Erythroblast (primary cell): Measurements from ENCODE around the gene INO80.
A peak's percentile ranks its signal among the peaks of the same experiment; 100 is the strongest.

Experiments used
- DNase-seq, 2 experiments: peaks; one replicate each; lab custom pipeline; 2025; lab: John Stamatoyannopoulos, UW
- GATA1 ChIP-seq: IDR thresholded peaks from 2 replicates; pipeline ENCODE4 v1.6.1; 2011; ENCODE audit warnings: low read depth, mild to moderate bottlenecking, control low read depth, low read length, moderate library complexity
- POLR2A ChIP-seq: IDR thresholded peaks from 2 replicates; pipeline ENCODE4 v1.6.1; 2011; ENCODE audit warnings: mild to moderate bottlenecking, low read length

Gene INO80

DNA sequence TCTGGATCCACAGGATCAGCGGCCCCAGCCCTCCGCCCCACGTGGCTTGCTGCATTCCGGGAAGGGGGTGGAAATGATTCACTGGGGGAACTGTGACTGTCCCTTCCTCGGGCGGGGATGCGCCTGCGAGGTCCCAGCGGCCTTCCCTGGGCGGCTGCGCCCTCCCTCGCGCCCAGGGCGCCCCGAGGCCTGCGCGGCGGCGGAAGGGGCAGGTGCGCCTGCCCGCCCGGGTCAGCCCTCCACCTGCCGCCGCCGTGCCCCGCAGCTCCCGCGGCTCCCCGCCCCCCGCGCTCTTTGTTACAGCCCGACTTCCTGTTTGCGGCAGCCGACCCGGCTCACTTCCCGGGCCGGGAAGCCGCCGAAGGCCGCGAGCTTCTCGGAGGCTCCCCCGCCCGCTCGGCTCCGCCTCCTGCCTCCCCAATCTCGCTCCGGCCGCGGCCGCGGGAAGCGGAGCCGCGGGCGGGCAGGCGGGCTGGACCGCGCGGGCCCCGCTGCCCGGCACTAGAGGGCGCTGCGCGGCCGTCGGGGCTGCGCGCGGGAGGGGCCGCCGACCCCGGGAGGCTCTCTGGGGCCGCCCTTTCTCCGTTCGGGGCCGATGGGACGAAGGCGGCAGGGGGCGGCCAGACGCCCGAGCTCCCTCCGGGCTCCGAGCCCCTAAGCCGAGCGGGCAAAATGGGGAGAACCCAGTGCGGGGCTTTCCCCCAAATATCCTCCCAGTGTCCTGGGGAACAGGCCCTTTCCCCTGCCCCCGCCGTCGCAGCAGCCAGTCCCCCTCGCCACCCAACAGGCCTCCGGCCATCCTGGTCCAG, 174.3 kb downstream of the INO80 start:
- no peak for TF ChIP-seq POLR2A

DNA sequence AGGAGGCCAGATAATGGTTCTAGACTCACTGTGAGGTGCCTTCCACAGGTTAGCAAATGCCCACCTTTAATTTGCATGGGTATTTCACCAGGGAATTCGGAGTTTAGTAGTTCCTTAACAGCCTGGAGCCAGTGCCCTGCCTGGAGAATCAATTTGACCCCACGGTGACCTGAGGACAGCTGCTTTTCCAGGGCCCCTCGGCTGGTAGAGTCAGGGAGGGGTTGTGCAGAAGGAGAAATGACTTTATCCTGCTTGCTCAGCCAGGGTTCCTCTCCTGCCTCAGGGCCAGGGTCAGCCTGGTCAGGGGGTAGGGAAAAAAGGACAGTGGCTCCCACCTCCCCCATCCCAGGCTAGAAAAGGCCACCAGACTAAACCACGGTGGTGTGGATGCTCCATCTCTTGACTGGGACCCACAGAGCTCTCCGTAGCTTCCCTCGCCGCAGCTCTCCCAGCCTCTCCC, 175.0 kb downstream of the INO80 start:
- no peak for TF ChIP-seq POLR2A
- TF ChIP-seq GATA1, result no peak
- no peak for DNase-seq

More for the DNA sequence above, 174.3 kb downstream of the INO80 start:
- DNase-seq, result peak; percentile 67 to 83

GRCh38 chr15:40940296-40940801, 175.7 kb downstream of the INO80 start:
- TF ChIP-seq POLR2A (no peak), GATA1 (no peak)
- no peak for DNase-seq

DNA sequence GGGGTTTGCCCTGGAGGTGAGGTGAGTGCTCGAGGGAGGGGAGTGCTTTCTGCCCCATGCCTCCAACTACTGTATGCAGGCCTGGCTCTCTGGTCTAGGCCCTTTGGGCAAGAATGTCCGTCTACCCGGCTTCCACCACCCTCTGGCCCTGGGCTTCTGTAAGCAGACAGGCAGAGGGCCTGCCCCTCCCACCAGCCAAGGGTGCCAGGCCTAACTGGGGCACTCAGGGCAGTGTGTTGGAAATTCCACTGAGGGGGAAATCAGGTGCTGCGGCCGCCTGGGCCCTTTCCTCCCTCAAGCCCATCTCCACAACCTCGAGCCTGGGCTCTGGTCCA, 177.6 kb downstream of the INO80 start:
- TF ChIP-seq GATA1, result no peak
- TF ChIP-seq POLR2A, result no peak
- no peak for DNase-seq

GRCh38 chr15:40937762-40938535, 178.1 kb downstream of the INO80 start:
- TF ChIP-seq POLR2A, result no peak
- no peak for TF ChIP-seq GATA1
- no peak for DNase-seq

DNA sequence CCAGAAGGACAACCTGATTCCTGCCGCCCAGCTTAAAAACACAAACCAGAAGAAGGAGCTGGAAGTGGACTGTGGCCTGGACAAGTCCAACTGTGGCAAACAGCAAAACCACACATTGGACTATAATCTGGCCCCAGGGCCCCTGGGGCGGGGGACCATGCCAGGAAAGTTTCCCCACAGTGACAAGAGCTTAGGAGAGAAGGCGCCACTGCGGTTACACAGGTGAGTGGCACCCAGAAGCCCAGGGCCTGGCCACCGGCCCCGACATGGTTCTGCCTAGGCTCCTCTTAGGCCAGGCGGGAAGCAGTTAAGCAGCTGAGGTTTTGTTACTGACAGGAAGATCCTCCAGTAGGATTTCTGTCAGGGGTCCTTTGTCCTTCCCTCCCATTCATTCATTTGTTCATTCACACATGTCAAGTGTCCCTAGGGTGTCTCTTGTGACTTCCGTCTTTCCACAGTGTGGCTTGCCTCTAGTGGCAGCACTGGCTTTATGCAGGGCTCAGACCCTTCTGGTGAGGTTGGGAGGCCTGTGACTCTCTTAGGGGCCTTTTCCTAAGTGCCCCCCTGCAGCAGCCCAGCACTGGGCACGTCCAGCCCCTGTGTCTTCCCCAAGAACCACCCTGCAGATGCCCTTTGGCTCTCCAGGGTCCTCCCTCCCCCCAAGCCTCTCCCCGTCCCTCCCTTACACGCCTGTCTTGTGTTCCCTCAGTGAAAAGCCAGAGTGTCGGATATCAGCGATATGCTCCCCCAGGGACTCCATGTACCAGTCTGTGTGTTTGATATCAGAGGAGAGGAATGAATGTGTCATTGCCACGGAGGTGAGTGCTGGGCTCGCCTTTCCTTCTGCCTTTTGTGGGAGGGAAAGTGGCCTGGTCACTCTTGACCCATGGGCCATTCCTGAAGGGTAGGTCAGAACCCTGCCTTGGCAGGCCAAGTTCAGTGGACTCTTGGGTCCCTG, 179.1 kb downstream of the INO80 start:
- DNase-seq, result no peak
- TF ChIP-seq GATA1 (no peak), POLR2A (no peak)

- TF ChIP-seq GATA1 (no peak), POLR2A (no peak)
These were observed 179.8 kb downstream of the INO80 start for GRCh38 chr15:40936234-40936708.

DNA sequence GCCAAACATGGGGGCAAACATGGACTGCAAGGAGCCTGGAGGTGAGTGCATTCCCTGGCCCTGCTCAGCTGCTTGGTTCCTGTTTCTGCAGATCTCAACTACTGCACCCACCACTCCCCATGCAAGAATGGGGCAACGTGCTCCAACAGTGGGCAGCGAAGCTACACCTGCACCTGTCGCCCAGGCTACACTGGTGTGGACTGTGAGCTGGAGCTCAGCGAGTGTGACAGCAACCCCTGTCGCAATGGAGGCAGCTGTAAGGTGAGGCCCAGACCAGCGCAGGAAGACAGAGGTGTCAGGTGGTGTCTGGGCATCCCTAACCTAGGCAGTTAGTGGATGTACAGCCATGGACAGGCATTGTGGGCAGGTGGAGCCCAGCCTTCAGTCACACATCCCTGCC, 181.6 kb downstream of the INO80 start:
- DNase-seq, result no peak
- TF ChIP-seq GATA1, result no peak
- no peak for TF ChIP-seq POLR2A

More at GRCh38 chr15:40936234-40936708, 179.8 kb downstream of the INO80 start:
- DNase-seq, result no peak

DNA sequence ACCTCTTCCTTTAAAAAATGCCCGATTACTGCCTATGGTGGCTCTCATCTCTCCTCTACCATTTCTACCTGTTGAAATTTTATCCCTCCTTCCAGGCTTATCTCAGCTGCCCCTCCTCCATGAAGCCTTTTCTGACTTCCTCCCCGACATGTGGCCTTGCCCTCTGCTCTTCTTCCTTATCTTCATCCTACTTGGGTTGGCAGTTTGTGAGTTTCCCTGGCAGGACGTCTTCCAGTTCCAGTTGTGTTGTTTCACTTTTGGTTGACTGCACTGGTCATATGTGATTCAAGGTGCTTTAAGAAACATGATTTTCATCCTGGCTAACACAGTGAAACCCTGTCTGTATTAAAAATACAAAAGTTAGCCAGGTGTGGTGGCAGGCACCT, 182.6 kb downstream of the INO80 start:
- TF ChIP-seq GATA1 (no peak), POLR2A (no peak)
- no peak for DNase-seq

DNA sequence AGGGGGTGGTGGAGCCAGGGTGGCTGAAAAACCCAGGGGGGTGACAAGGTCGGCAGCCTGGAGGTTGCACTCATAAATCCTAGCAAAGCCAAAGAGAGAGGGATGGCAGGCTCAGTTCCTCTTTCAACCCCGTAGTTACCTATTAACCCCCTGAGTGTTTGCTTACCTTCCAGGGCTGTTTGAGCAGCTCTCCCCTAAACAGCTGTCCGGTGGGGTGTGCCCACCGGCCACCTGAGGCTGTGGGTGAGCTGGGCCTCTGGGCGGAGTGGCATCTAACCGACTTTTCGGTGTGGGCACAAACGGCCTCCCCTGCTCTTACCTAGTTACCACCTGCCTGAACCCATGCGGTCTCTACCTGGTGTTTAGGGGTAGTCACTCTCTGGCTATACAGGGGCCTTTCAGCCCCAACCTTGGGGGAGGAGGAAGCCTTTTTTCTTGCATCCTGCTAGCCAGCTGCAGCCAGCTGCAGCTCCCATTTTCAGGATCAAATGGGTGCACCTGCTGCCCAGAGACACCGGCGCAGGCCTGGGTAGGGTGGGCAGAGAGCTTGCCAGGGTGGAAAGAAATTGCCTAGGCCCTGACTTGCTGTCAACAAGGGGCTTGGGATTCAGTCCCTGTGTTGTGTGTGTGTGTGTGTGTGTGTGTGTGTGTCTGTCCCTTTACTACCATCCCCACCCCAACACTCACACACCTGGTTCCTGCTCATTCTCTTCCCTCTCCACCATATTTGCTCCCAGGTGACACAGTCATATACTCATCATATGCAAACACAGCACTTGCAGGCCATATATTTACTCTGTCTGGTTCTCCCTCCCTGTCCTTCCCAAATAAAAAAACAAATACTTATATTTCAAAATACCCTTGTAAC, 183.2 kb downstream of the INO80 start:
- no peak for TF ChIP-seq GATA1
- TF ChIP-seq POLR2A, result no peak
- no peak for DNase-seq

DNA sequence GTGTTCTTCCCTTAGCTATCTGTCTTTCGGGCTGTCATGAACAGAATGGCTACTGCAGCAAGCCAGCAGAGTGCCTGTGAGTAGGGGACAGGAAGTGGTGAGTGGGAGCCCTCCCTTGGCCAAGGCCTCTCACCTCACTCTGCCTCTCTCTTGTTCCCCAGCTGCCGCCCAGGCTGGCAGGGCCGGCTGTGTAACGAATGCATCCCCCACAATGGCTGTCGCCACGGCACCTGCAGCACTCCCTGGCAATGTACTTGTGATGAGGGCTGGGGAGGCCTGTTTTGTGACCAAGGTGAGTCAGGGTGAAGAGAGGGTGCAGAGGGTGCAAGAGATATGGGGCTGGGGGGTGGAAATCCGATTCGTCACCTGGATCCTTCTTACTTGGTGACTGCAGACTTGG, 183.9 kb downstream of the INO80 start:
- DNase-seq, result no peak

More for the DNA sequence above, 183.9 kb downstream of the INO80 start:
- TF ChIP-seq GATA1, result no peak
